SK-N-SH (cell line): ENCODE measurements around the gene PIN1. TPM values are rescaled to one million over a fixed set of nuclear protein-coding genes. Genes with fewer than 3 reads are reported as not detected.
"Not testable (repeated sequence)": the region's sequence is repeated elsewhere in the genome, so short reads cannot be mapped to it uniquely, and the experiment has no call there.

ENCODE experiments used
- CTCF ChIA-PET: fragments of 300-600, 350-600 bp; formaldehyde crosslinking; extraction: SDS; loops from one replicate; lab custom pipeline; 2021; lab: Yijun Ruan, JAX
- POLR2A ChIA-PET: fragments of 350-600 bp; sonication (Branson Sonifier 250); formaldehyde crosslinking; extraction: SDS; loops from one replicate; lab custom pipeline; 2020; ENCODE audit warnings: antibody characterized with exemption, inconsistent platforms; lab: Yijun Ruan, JAX
- DNase-seq: peaks from one replicate; pipeline ENCODE4 v3.0.0; 2012
- H2AFZ ChIP-seq: fragments of 200-600 bp; sonication (generic); 2 replicates; pipeline ENCODE4 v1.8.1; 2016; ENCODE audit warnings: antibody characterized with exemption, mild to moderate bottlenecking, low read depth
- H3F3A ChIP-seq: fragments of 200-600 bp; sonication (generic); replicated peaks from 2 replicates; pipeline ENCODE3; 2016; ENCODE audit warnings: antibody characterized with exemption, mild to moderate bottlenecking; ENCODE audit not compliant: insufficient read depth
- H3K27ac ChIP-seq, 2 experiments: fragments of 200-500 bp in 1 of 2; fragments of 200-600 bp in 1 of 2; sonication (Bioruptor generic) in 1 of 2; sonication (generic), shearing (Covaris generic) in 1 of 2; 2 replicates each; pipeline versions ENCODE4 v1.5.1 to v1.6.1; 2014 to 2016; ENCODE audit warnings: low read depth in 2 of 2, inconsistent platforms in 1 of 2, low read length in 1 of 2, mild to moderate bottlenecking in 1 of 2, mixed read lengths in 1 of 2
- H3K27me3 ChIP-seq: fragments of 200-600 bp; sonication (generic), shearing (Covaris generic); 2 replicates; pipeline ENCODE4 v1.6.1; 2016; ENCODE audit warnings: mixed run types; ENCODE audit not compliant: insufficient read depth
- H3K36me3 ChIP-seq, 2 experiments: fragments of 200-500 bp in 1 of 2; fragments of 200-600 bp in 1 of 2; sonication (Bioruptor generic) in 1 of 2; sonication (generic) in 1 of 2; replicated peaks in 1 of 2; 2 replicates each; pipeline versions ENCODE3 to v1.5.1; 2014 to 2016; ENCODE audit warnings: low read length in 1 of 2, mild to moderate bottlenecking in 1 of 2; ENCODE audit not compliant: insufficient read depth in 2 of 2, control insufficient read depth in 1 of 2
- H3K4me1 ChIP-seq, 2 experiments: fragments of 200-500 bp in 1 of 2; fragments of 200-600 bp in 1 of 2; sonication (Bioruptor generic) in 1 of 2; sonication (generic), shearing (Covaris generic) in 1 of 2; 2 replicates each; pipeline versions ENCODE4 v1.5.1 to v1.6.1; 2014 to 2016; ENCODE audit warnings: low read depth in 1 of 2, low read length in 1 of 2, mixed run types in 1 of 2; ENCODE audit not compliant: insufficient read depth in 2 of 2, control insufficient read depth in 1 of 2
- H3K4me2 ChIP-seq: fragments of 200-600 bp; sonication (generic), shearing (Covaris generic); 2 replicates; pipeline ENCODE4 v1.6.1; 2017; ENCODE audit warnings: mixed run types
- H3K4me3 ChIP-seq, 2 experiments: fragments of 200-500 bp in 1 of 2; fragments of 200-600 bp in 1 of 2; sonication (Bioruptor generic) in 1 of 2; sonication (generic), shearing (Covaris generic) in 1 of 2; 2 replicates each; pipeline versions ENCODE4 v1.5.1 to v1.8.1; 2014 to 2016; ENCODE audit warnings: low read depth in 2 of 2, inconsistent platforms in 1 of 2, low read length in 1 of 2, mild to moderate bottlenecking in 1 of 2, mixed read lengths in 1 of 2, moderate library complexity in 1 of 2
- H3K79me2 ChIP-seq: fragments of 200-600 bp; sonication (generic); 2 replicates; pipeline ENCODE4 v1.8.1; 2017; ENCODE audit warnings: mild to moderate bottlenecking; ENCODE audit not compliant: insufficient read depth
- H3K9ac ChIP-seq: fragments of 200-600 bp; sonication (generic); 2 replicates; pipeline ENCODE4 v1.6.1; 2017; ENCODE audit warnings: mixed run types
- H3K9me2 ChIP-seq: fragments of 200-600 bp; sonication (generic); 2 replicates; pipeline ENCODE4 v1.6.1; 2017; ENCODE audit warnings: mixed run types
- H3K9me3 ChIP-seq: fragments of 200-600 bp; sonication (generic); 2 replicates; pipeline ENCODE4 v1.6.1; 2017; ENCODE audit warnings: mixed run types, mild to moderate bottlenecking, moderate library complexity
- H4K20me1 ChIP-seq: fragments of 200-600 bp; sonication (generic); 2 replicates; pipeline ENCODE4 v1.6.1; 2017; ENCODE audit warnings: mild to moderate bottlenecking, mixed run types; ENCODE audit not compliant: insufficient read depth
- ELF1 ChIP-seq: IDR thresholded peaks from 2 replicates; pipeline ENCODE4 v1.4.0; 2012
- FOXM1 ChIP-seq: IDR thresholded peaks from 2 replicates; pipeline ENCODE4 v1.4.0; 2012; ENCODE audit warnings: low read depth, mild to moderate bottlenecking
- MEF2A ChIP-seq: IDR thresholded peaks from 2 replicates; pipeline ENCODE4 v1.4.0; 2012; ENCODE audit warnings: low read depth, borderline replicate concordance
- MXI1 ChIP-seq: IDR thresholded peaks from 2 replicates; pipeline ENCODE4 v1.6.1; 2012; ENCODE audit warnings: mild to moderate bottlenecking, low read depth, low read length, improper control_type of control experiment
- RCOR1 ChIP-seq: fragments of 150-350 bp; IDR thresholded peaks from 2 replicates; pipeline ENCODE4 v1.6.1; 2017; ENCODE audit warnings: antibody characterized with exemption, low read length
- RXRA ChIP-seq: IDR thresholded peaks from 2 replicates; pipeline ENCODE4 v1.4.0; 2012; ENCODE audit warnings: low read depth, mild to moderate bottlenecking, borderline replicate concordance
- SMC3 ChIP-seq: IDR thresholded peaks from 2 replicates; pipeline ENCODE4 v1.6.1; 2012; ENCODE audit warnings: low read depth, low read length, improper control_type of control experiment
- TAF1 ChIP-seq: IDR thresholded peaks from 2 replicates; pipeline ENCODE4 v1.6.1; 2012; ENCODE audit warnings: low read depth, mild to moderate bottlenecking, low read length, moderate library complexity, borderline replicate concordance
- YY1 ChIP-seq: IDR thresholded peaks from 2 replicates; pipeline ENCODE4 v1.4.0; 2012; ENCODE audit warnings: low read depth, mild to moderate bottlenecking
- WGBS: methylation state at CpG from one replicate; pipeline ENCODE4 v1.1.6; 2017; ENCODE audit warnings: low lambda C conversion rate; 5-methylcytosine and 5-hydroxymethylcytosine counted together
- polyA plus RNA-seq, 3 experiments: library from polyadenylated mRNA; depleted of rRNA; stranded (reverse); fragments of >200 nt; gene quantifications; 2 replicates each; pipeline ENCODE4 v1.2.3, GENCODE V29; 2012
- TF ChIP-seq, protein P1 (sequence below): fragments of 200-600 bp; sonication (generic); IDR thresholded peaks from 2 replicates; pipeline ENCODE4 v1.6.1; 2017; ENCODE audit warnings: antibody characterized with exemption, mild to moderate bottlenecking, moderate library complexity
- TF ChIP-seq, protein P2 (sequence below): fragments of 150-350 bp; IDR thresholded peaks from 2 replicates; pipeline ENCODE4 v1.6.1; 2016; ENCODE audit warnings: mild to moderate bottlenecking, low read depth, low read length
- TF ChIP-seq, protein P3 (sequence below): IDR thresholded peaks from 2 replicates; pipeline ENCODE4 v1.4.0; 2012; ENCODE audit warnings: low read depth, borderline replicate concordance

Gene PIN1
- polyA plus RNA-seq, 1 of the 3 experiments (the other 2 are of a cell fraction), result 148 TPM

DNA sequence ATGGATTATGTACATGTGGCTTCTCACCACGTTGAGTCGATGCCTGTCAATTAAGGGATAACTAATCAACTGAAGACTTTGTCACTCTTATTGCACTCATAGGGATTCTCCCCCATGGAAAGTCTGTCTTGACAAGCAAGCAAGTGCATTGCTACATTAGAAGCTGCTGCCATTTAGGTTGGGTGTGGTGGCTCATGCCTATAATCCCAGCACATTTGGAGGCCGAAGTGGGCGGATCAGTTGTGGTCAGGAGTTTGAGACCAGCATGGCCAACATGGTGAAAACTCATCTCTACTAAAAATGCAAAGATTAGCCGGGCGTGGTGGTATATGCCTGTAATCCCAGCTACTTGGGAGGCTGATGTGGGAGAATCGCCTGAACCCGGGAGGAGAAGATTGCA, 48.3 kb upstream of the PIN1 start:
- TF ChIP-seq RXRA, result no peak
- TF ChIP-seq SMC3, result no peak
- no peak for TF ChIP-seq MEF2A
- TF ChIP-seq, protein P1, sequence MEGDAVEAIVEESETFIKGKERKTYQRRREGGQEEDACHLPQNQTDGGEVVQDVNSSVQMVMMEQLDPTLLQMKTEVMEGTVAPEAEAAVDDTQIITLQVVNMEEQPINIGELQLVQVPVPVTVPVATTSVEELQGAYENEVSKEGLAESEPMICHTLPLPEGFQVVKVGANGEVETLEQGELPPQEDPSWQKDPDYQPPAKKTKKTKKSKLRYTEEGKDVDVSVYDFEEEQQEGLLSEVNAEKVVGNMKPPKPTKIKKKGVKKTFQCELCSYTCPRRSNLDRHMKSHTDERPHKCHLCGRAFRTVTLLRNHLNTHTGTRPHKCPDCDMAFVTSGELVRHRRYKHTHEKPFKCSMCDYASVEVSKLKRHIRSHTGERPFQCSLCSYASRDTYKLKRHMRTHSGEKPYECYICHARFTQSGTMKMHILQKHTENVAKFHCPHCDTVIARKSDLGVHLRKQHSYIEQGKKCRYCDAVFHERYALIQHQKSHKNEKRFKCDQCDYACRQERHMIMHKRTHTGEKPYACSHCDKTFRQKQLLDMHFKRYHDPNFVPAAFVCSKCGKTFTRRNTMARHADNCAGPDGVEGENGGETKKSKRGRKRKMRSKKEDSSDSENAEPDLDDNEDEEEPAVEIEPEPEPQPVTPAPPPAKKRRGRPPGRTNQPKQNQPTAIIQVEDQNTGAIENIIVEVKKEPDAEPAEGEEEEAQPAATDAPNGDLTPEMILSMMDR, result no peak
- no peak for TF ChIP-seq YY1
- no peak for TF ChIP-seq ELF1
- no peak for TF ChIP-seq MXI1
- no peak for TF ChIP-seq FOXM1
- TF ChIP-seq, protein P2, sequence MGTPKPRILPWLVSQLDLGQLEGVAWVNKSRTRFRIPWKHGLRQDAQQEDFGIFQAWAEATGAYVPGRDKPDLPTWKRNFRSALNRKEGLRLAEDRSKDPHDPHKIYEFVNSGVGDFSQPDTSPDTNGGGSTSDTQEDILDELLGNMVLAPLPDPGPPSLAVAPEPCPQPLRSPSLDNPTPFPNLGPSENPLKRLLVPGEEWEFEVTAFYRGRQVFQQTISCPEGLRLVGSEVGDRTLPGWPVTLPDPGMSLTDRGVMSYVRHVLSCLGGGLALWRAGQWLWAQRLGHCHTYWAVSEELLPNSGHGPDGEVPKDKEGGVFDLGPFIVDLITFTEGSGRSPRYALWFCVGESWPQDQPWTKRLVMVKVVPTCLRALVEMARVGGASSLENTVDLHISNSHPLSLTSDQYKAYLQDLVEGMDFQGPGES, result no peak
- ChIA-PET POLR2A (no interaction called here), CTCF (no interaction called here)
- Histone ChIP-seq H3F3A (no peaks in the 10 kb centered on the region), H3K4me1 (peaks cover 4 to 7% of the 10 kb centered on the region in 2 experiments; a peak in 1 of 4 replicates), H2AFZ (no peak overlapping the region), H3K4me3 (no peak overlapping the region), H3K36me3 (no peaks in the 10 kb centered on the region), H3K4me2 (no peak overlapping the region), H3K27me3 (no peaks in the 10 kb centered on the region), H3K9me2 (no peaks in the 10 kb centered on the region), H4K20me1 (no peaks in the 10 kb centered on the region), H3K27ac (no peak overlapping the region), H3K79me2 (no peaks in the 10 kb centered on the region), H3K9ac (no peak overlapping the region), H3K9me3 (no peaks in the 10 kb centered on the region)
- WGBS, result 79% methylated on average over 8 of the region's 8 CpGs
- DNase-seq, result no peak

DNA sequence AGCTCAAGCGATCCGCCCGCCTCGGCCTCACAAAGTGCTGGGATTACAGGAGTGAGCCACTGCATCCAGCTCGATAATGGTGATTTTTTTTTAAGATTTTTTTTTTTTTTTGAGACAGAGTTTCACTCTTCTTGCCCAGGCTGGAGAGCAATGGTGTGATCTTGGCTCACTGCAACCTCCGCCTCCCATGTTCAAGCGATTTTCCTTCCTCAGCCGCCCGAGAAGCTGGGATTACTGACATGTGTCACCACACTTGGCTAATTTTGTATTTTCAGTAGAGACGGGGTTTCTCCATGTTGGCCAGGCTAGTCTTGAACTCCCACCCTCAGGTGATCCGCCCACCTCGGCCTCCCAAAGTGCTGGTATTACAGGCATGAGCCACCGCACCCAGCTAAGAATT, 46.5 kb upstream of the PIN1 start:
- 90% methylated on average over 13 of the region's 13 CpGs for WGBS
- H3K9me3 ChIP-seq, H3K9me2 ChIP-seq, POLR2A ChIA-PET, H2AFZ ChIP-seq, H3K27me3 ChIP-seq, H3K79me2 ChIP-seq, H3K27ac ChIP-seq, H3K4me2 ChIP-seq, H3F3A ChIP-seq, H3K36me3 ChIP-seq, H3K4me1 ChIP-seq, H3K4me3 ChIP-seq, DNase-seq, H4K20me1 ChIP-seq, H3K9ac ChIP-seq: not testable (repeated sequence)
- CTCF ChIA-PET, result interaction anchor here (1.4 to 2.2 kb wide), 2 partner anchors 163 to 169 kb away, joined by 3 to 11 read pairs; no protein-coding TSS in a partner anchor

DNA sequence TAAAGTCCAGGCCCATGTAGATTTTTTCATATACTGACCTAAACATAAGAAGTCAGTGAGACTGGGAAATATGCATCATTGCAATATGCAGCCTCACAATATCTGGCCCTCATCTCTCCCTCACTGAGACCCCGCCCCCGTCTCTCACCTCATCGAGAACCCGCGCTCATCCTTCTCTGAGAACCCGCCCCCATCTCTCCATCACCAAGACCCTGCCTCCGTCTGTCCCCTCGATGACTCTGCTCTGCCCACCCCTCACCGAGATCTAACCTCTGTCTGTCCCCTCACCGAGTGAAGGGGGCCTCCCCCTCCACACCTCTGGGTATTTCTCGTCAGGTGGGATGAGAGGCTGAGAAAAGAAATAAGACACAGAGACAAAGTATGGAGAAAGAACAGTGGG, 46.1 kb upstream of the PIN1 start:
- 87% methylated on average over 11 of the region's 11 CpGs for WGBS
- ChIA-PET CTCF (interaction anchor here (1.4 to 2.2 kb wide), 2 partner anchors 164 to 169 kb away, joined by 3 to 11 read pairs; no protein-coding TSS in a partner anchor), POLR2A (no interaction called here)
- H3K9ac ChIP-seq, result no peak overlapping the region
- H3K4me2 ChIP-seq, result no peak overlapping the region
- no peak overlapping the region for H3K27ac ChIP-seq
- H2AFZ ChIP-seq, result no peak overlapping the region
- H3K79me2 ChIP-seq, result no peaks in the 10 kb centered on the region
- H4K20me1 ChIP-seq, result no peaks in the 10 kb centered on the region
- H3K9me3 ChIP-seq, result no peaks in the 10 kb centered on the region
- no peaks in the 10 kb centered on the region for H3K9me2 ChIP-seq
- H3F3A ChIP-seq, result no peaks in the 10 kb centered on the region
- no peak overlapping the region for H3K4me3 ChIP-seq
- no peaks in the 10 kb centered on the region for H3K36me3 ChIP-seq
- peaks cover 4 to 7% of the 10 kb centered on the region in 2 experiments; a peak in 1 of 4 replicates for H3K4me1 ChIP-seq
- DNase-seq, result no peak
- H3K27me3 ChIP-seq, result no peaks in the 10 kb centered on the region
- TF ChIP-seq, protein P3, sequence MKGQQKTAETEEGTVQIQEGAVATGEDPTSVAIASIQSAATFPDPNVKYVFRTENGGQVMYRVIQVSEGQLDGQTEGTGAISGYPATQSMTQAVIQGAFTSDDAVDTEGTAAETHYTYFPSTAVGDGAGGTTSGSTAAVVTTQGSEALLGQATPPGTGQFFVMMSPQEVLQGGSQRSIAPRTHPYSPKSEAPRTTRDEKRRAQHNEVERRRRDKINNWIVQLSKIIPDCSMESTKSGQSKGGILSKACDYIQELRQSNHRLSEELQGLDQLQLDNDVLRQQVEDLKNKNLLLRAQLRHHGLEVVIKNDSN, result no peak
- TF ChIP-seq RXRA, result no peak
- TF ChIP-seq, protein P1, result no peak
- TF ChIP-seq SMC3, result no peak
- TF ChIP-seq, protein P2, result no peak
- no peak for TF ChIP-seq TAF1
- no peak for TF ChIP-seq RCOR1
